Spleen (tissue), 7 donors: Measurements from ENCODE around the gene DCAF6.

Source experiments
- CTCF ChIP-seq, 11 experiments: fragments of 200-600 bp in 7 of 11; fragments of 450-650 bp in 4 of 11; sonication (generic) in 4 of 11; IDR thresholded peaks in 8 of 11; conservative IDR thresholded peaks in 3 of 11; 1 replicate in 7 of 11; 2 replicates in 4 of 11; pipeline versions ENCODE4 v1.4.0 to v1.8.0; 2016 to 2021; ENCODE audit warnings: antibody characterized with exemption in 11 of 11, inconsistent platforms in 4 of 11, mild to moderate bottlenecking in 1 of 11
- POLR2AphosphoS5 ChIP-seq, 3 donors: sonication (generic); formaldehyde crosslinking; IDR thresholded peaks; one replicate each; pipeline ENCODE4 v1.5.1; 2017; ENCODE audit warnings: antibody characterized with exemption in 3 of 3
- donor health status: DM: no; HTN: no; CAD: no; lungs with moderate emphysema.
- donor health status: DM: no; HTN: no; CAD: no.
- donor health status: DM: no; HTN: no; CAD: no.

- TF ChIP-seq CTCF (IDR thresholded peaks at IDR 0.05 in 8 of 11, conservative IDR thresholded peaks at IDR 0.05 in 3 of 11) (no peak), POLR2AphosphoS5 (IDR thresholded peaks at IDR 0.05) (no peak)
Observed at GRCh38 chr1:168106274-168106673, 169.8 kb downstream of the DCAF6 start.
